GM19238 (cell line): ENCODE results near the gene TMEM272.

Source experiments
- DNase-seq: peaks from one replicate; pipeline ENCODE4 v3.0.0; 2011; ENCODE audit warnings: low spot score; ENCODE audit not compliant: insufficient read length

TMEM272 gene

DNA sequence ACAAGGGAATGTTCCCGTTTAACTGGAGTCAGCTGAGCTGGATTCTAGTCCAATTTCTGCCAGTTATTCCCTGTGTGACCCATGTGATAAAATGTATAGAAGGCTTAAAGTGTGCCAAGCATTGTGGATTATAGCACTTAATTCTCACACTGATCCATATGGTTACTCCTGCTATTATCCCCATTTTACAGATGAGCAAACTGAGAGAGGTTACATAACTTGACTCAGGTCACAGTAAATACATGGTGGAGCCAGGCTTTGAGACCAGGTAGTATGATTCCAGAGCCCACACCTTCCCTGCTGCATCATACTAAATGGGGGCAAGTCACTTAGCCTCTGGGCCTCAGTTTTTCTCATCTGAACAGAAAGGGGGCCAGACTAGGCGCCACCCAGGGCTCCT is 39.1 kb downstream of the TMEM272 start:
- no peak for DNase-seq

GRCh38 chr13:51805313-51805712 is 39.7 kb downstream of the TMEM272 start:
- no peak for DNase-seq

- no peak for DNase-seq
These were observed 40.4 kb downstream of the TMEM272 start for GRCh38 chr13:51804295-51805172.

- peak; percentile 89 for DNase-seq
These were observed 41.3 kb downstream of the TMEM272 start, which contains the start of gene DHRS12 for GRCh38 chr13:51803422-51804294. TSS of gene DHRS12 (minus strand) at chr13:51804163. CDS start at chr13:51799659, 4,504 bp downstream.

GRCh38 chr13:51802631-51803418 is 42.2 kb downstream of the TMEM272 start:
- DNase-seq = no peak

DNA sequence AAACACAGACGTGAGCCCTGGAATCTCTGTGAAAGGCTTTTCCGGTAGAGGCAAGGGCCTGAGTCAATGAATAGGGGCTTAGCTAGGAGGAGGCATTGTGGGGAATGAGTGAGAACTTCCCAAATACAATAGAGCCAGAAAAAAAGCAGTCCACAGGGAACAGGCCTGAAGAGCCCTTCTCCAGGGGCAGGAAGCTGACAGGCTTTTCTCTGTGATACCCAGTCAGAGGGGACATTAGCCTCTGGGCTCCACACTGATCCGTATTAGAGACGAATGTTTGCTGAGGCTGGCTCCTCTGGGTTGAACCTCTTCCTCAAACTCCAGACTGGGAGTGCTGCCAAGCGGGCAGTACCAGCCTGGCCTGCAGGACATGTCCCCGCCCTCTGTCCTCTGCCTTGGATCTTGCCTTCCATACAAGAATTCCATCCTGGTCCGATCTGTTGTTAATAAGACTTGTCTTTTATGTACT is 43.3 kb downstream of the TMEM272 start:
- DNase-seq = no peak

GRCh38 chr13:51800486-51800885 is 44.5 kb downstream of the TMEM272 start:
- no peak for DNase-seq

DNA sequence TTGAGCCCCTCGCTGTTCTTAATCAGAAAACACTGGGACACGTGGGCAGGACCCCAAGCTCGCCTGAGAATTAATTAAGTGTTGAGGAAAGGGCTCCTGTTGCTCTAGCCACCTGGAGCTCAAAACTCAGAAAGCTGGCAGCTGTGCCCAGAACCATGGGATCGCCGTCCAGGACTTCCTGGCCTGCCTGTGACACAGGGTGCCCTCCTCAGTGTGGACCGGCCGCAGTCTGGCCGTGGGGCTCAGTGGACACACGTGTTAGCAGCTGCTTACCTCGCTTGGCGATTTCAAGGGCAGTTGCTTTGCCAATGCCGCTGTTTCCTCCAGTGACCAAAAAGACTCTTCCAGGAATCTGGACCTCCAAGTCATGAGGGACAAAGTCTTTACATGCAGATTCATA is 45.7 kb downstream of the TMEM272 start:
- no peak for DNase-seq

DNA sequence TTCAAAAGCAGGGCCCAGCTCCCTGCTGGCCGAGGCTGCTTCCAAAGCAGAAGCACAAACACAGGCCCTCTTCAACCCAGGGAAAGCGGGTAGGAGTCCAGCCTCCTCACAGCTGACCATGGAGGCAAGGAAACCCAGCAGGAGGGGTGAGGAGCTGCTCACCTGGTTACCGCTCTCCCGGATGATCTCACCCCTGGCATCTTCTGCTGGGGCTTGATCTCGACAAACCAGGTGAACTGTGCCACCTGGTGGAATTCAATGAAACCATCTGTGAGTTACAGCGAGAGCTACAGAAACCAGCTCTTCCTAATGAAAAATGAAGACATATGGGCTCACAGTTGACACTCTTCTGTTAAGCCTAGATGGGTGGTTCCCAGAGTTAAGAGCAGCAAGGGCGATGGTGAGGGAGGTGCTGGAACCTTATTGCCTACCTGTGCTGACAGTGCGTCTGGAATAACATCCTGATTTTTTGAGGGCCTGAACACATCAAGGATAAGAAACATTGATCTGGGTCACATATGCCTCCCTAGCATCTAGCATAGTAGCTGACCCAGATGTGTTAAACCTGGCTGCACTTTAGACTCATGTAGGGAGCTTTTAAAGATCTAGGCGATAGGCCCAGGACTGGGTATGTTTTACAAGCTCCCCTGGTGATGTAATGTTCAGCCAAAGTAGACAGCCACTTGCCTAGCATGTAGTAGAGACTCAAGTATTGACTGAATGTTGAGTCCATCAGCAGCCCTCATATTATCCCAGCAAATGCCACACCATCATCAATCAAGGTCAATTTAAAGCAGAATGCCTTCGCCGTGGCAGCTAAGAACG is 47.1 kb downstream of the TMEM272 start:
- DNase-seq = peak; percentile 37

DNA sequence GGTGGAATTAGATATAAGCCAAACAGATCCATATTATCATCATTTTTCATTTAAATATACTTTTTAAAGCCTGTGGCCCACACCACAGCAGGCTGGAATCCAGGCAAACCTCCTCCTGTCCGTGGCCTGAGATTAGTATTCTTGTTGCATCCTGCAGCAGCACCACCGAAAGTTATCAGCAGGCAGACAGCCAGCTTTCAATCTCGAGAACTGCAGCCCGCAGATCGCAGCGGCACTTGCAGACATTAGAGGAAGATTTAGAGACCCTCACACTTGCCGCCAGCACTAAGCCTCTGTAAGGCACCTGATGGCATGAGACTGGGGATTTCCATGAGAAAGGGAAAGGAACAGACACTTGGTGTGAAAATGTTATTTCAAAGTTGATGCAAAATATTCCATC is 48.4 kb downstream of the TMEM272 start:
- no peak for DNase-seq

DNA sequence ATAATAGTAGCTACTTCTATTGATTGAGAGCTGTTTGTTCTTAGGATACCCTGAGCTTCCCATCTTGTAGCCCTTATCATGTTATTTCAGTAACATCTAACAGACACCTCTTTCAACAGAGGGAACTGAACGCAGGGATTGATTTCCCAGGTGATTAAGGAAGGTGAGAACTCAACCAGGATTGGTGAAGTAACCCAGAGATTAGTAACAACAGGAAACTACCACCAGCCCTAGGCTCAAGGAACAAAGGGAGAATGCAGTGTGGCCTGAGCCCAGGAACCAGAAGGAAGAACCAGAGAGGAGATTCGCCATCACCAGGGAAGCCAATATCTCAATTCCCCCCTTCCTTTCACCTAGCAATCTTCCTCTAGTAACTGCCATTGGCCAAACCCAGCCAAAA is 49.6 kb downstream of the TMEM272 start:
- no peak for DNase-seq

DNA sequence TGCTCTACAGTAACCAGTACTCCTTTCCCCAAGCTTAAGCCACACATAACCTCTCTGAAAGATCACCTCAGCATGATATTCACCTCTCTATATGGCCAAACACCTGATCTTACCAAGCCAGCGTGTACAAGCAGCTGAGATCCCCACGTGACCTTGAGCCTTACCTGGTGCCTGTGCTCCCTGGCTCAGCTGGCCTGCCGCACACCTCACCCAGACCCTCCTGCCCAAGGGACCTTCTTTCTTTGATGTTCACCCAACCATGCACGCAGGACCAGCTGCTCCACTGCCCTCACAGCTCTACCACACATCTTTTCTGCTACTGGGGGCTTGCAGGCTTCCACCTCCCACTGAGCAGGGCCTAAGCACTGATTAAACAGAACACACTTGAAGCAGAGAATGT is 50.0 kb downstream of the TMEM272 start:
- no peak for DNase-seq

- no peak for DNase-seq
These were observed 51.3 kb downstream of the TMEM272 start for GRCh38 chr13:51793570-51794271.

- DNase-seq = no peak
These were observed 58.3 kb downstream of the TMEM272 start for GRCh38 chr13:51786425-51787265.

DNA sequence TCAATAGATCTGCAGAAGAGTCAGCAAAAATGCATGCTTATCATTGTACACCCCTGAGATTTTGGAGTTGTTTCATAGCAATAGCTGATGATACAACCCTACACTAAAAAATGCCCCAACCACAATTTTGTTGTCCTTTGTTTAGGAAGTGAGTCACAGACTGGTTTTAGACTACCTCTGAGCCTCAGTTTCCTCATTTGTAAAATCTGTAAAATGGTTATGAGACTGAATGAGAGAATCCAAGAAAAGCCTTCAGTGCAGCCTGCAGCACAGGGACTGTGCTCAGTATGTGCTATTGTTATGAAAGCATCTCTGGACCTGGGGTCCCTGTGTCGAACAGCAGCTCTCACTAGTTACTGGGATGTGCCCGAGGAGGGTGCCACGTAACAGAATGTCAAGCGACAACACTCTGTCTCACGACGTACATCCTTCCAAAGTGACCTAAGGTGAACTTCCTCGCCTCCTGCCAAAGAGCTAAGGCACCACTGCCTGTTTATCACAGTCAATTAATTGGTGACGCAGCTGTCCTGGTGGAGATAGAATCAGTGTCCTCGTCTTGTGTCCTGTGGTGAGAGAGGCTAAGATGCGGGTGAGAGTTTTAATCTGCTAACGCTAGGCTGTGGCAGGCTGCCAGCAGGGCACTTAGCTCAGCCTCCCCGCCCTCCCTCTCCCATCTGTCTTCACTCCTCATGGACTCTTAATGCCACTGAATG is 59.1 kb downstream of the TMEM272 start:
- DNase-seq = no peak

DNA sequence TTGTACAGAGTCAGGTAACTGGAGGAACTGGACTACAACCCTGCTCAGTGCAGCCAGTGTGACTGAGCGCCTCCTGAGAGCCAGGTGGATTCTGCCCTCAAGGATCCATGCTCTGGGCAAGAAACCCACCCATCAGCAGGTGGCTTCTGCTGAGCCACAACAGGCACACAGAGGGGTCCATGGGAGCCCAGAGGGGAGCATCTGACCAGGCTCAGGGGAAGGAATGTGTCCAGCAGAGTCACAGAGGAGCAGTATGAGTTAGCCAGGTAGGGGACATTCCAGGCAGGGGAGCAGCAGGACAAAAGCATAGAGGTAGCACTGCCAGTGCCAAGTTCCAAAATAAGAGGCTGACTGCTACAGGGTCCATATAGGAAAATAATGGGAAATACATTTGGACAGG is 60.9 kb downstream of the TMEM272 start:
- DNase-seq = no peak

GRCh38 chr13:51783428-51784094 is 61.4 kb downstream of the TMEM272 start:
- DNase-seq = no peak
